HEK293 (cell line): ENCODE data around the gene MARVELD1.

Source experiments
- CTCF ChIP-seq: fragments of 450-650 bp; formaldehyde crosslinking; IDR thresholded peaks from 2 replicates; pipeline ENCODE4 v1.5.1; 2016; ENCODE audit warnings: missing biosample characterization, missing genetic modification characterization
- INSM2 ChIP-seq: fragments of 450-650 bp; formaldehyde crosslinking; IDR thresholded peaks from 2 replicates; pipeline ENCODE4 v1.5.1; 2016; ENCODE audit warnings: missing biosample characterization, missing genetic modification characterization
- PATZ1 ChIP-seq: fragments of 450-650 bp; formaldehyde crosslinking; IDR thresholded peaks from 2 replicates; pipeline ENCODE4 v1.5.1; 2016; ENCODE audit warnings: missing biosample characterization, missing genetic modification characterization
- REST ChIP-seq: fragments of 450-650 bp; formaldehyde crosslinking; IDR thresholded peaks from 2 replicates; pipeline ENCODE4 v1.5.1; 2016; ENCODE audit warnings: missing biosample characterization, missing genetic modification characterization
- ZFP41 ChIP-seq: fragments of 450-650 bp; formaldehyde crosslinking; IDR thresholded peaks from 2 replicates; pipeline ENCODE4 v1.5.1; 2016; ENCODE audit warnings: missing biosample characterization, missing genetic modification characterization, borderline replicate concordance
- ZNF138 ChIP-seq: fragments of 450-650 bp; formaldehyde crosslinking; IDR thresholded peaks from 2 replicates; pipeline ENCODE4 v1.5.1; 2016; ENCODE audit warnings: missing biosample characterization, missing genetic modification characterization, borderline replicate concordance

- TF ChIP-seq CTCF (tag by site-specific recombination) (no peak), INSM2 (no peak), ZFP41 (tag by site-specific recombination) (no peak), ZNF138 (tag by site-specific recombination) (no peak), REST (tag by site-specific recombination) (no peak), PATZ1 (tag by site-specific recombination) (no peak)
These were observed 8.4 kb upstream of the MARVELD1 start for GRCh38 chr10:97705006-97705670.
